ENCODE measurements around the gene WNT7A. TPM values are rescaled to one million over a fixed set of nuclear protein-coding genes. Genes with fewer than 3 reads are reported as not detected.

The WNT7A gene
- total RNA-seq, 1 donor from 2014 or later = 0.44 TPM

GRCh38 chr3:13829311-13829710, 50.6 kb downstream of the WNT7A start:
- intact Hi-C loops (cut with micrococcal nuclease) = no loop called here

- intact Hi-C loops (cut with micrococcal nuclease) = no loop called here
Measured at GRCh38 chr3:13828501-13829265, 51.2 kb downstream of the WNT7A start.

GRCh38 chr3:13827699-13828098, 52.2 kb downstream of the WNT7A start:
- intact Hi-C loops (cut with micrococcal nuclease) = no loop called here

GRCh38 chr3:13827256-13827655, 52.6 kb downstream of the WNT7A start:
- intact Hi-C loops (cut with micrococcal nuclease) = no loop called here

- intact Hi-C loops (cut with micrococcal nuclease) = no loop called here
Measured at GRCh38 chr3:13826672-13827071, 53.2 kb downstream of the WNT7A start.

GRCh38 chr3:13825821-13826220, 54.0 kb downstream of the WNT7A start:
- intact Hi-C loops (cut with micrococcal nuclease) = no loop called here

- intact Hi-C loops (cut with micrococcal nuclease) = no loop called here
Measured at GRCh38 chr3:13825311-13825579, 54.6 kb downstream of the WNT7A start.

- intact Hi-C loops (cut with micrococcal nuclease) = no loop called here
Measured at GRCh38 chr3:13824521-13825310, 55.2 kb downstream of the WNT7A start.

GRCh38 chr3:13823692-13824091, 56.2 kb downstream of the WNT7A start:
- intact Hi-C loops (cut with micrococcal nuclease) = no loop called here

- intact Hi-C loops (cut with micrococcal nuclease) = no loop called here
Measured at GRCh38 chr3:13822871-13823585, 56.8 kb downstream of the WNT7A start.

- intact Hi-C loops (cut with micrococcal nuclease) = no loop called here
Measured at GRCh38 chr3:13822042-13822441, 57.8 kb downstream of the WNT7A start.

GRCh38 chr3:13821126-13821525, 58.7 kb downstream of the WNT7A start:
- intact Hi-C loops (cut with micrococcal nuclease) = no loop called here

GRCh38 chr3:13818919-13819318, 61.0 kb downstream of the WNT7A start:
- intact Hi-C loops (cut with micrococcal nuclease) = no loop called here

- intact Hi-C loops (cut with micrococcal nuclease) = no loop called here
Measured at GRCh38 chr3:13815088-13815683, 64.7 kb downstream of the WNT7A start.

GRCh38 chr3:13812034-13812471, 67.8 kb downstream of the WNT7A start:
- intact Hi-C loops (cut with micrococcal nuclease) = no loop called here

- intact Hi-C loops (cut with micrococcal nuclease) = no loop called here
Measured at GRCh38 chr3:13811614-13812013, 68.3 kb downstream of the WNT7A start.

- intact Hi-C loops (cut with micrococcal nuclease) = no loop called here
Measured at GRCh38 chr3:13808550-13808949, 71.3 kb downstream of the WNT7A start.

- intact Hi-C loops (cut with micrococcal nuclease) = no loop called here
Measured at GRCh38 chr3:13801361-13802204, 78.3 kb downstream of the WNT7A start.

- intact Hi-C loops (cut with micrococcal nuclease) = no loop called here
Measured at GRCh38 chr3:13800064-13800463, 79.8 kb downstream of the WNT7A start.

GRCh38 chr3:13798401-13798800, 81.5 kb downstream of the WNT7A start:
- intact Hi-C loops (cut with micrococcal nuclease) = no loop called here
